IMR-90 (cell line): ENCODE results near the gene TCEA2. TPM values are rescaled to one million over a fixed set of nuclear protein-coding genes. Genes with fewer than 3 reads are reported as not detected.

Experiments used
- ATAC-seq: fragments of 200-7000 bp; cut with Tn5 transposase; 2 replicates; pipeline ENCODE4 v1.9.1; 2020; ENCODE audit warnings: low read depth, mild to moderate bottlenecking, moderate library complexity
- BruUV-seq: library from RNA; stranded (reverse); fragments of 400-500 nt; replicated peaks from 2 replicates; lab custom pipeline; 2021; lab: Mats Ljungman, UMichigan
- CTCF ChIA-PET: fragments of 300-600 bp; formaldehyde crosslinking; extraction: SDS; loops from one replicate; lab custom pipeline; 2021; ENCODE audit warnings: antibody characterized with exemption; lab: Yijun Ruan, JAX
- POLR2A ChIA-PET: fragments of 300-600 bp; sonication (Branson Sonifier 250); formaldehyde crosslinking; loops from one replicate; lab custom pipeline; 2022; ENCODE audit warnings: antibody characterized with exemption; ENCODE audit not compliant: unreplicated experiment; lab: Charles Lee
- DNase-seq: peaks from one replicate; pipeline ENCODE4 v3.0.0; 2013
- H2AFZ ChIP-seq: replicated peaks from 2 replicates; pipeline ENCODE3; 2013; ENCODE audit warnings: low read length, mild to moderate bottlenecking; ENCODE audit not compliant: poor library complexity
- H2AK5ac ChIP-seq: 2 replicates; pipeline ENCODE4 v1.6.1; 2013; ENCODE audit warnings: low read depth, low read length, inconsistent platforms
- H2AK9ac ChIP-seq: replicated peaks from 2 replicates; pipeline ENCODE3; 2013; ENCODE audit warnings: mild to moderate bottlenecking, low read depth, low read length, moderate library complexity; ENCODE audit not compliant: poor library complexity
- H2BK120ac ChIP-seq: 2 replicates; pipeline ENCODE4 v1.6.1; 2013; ENCODE audit warnings: low read depth, low read length, inconsistent platforms
- H2BK15ac ChIP-seq: 3 replicates; pipeline ENCODE4 v1.6.1; 2013; ENCODE audit warnings: low read depth, low read length, inconsistent platforms
- H2BK20ac ChIP-seq: 2 replicates; pipeline ENCODE4 v1.6.1; 2013; ENCODE audit warnings: low read depth, mild to moderate bottlenecking, inconsistent platforms, low read length, moderate library complexity
- H2BK5ac ChIP-seq: 2 replicates; pipeline ENCODE4 v1.6.1; 2013; ENCODE audit warnings: mild to moderate bottlenecking, low read depth, low read length, inconsistent platforms; ENCODE audit not compliant: poor library complexity, severe bottlenecking
- H3K14ac ChIP-seq: replicated peaks from 2 replicates; pipeline ENCODE4 v1.6.1; 2013; ENCODE audit warnings: low read depth, low read length, inconsistent platforms
- H3K18ac ChIP-seq: 2 replicates; pipeline ENCODE4 v1.6.1; 2013; ENCODE audit warnings: low read depth, low read length, control low read depth
- H3K23ac ChIP-seq: 2 replicates; pipeline ENCODE4 v1.6.1; 2013; ENCODE audit warnings: low read depth, low read length, inconsistent platforms
- H3K27ac ChIP-seq: 2 replicates; pipeline ENCODE4 v1.5.1; 2013; ENCODE audit warnings: mild to moderate bottlenecking, control low read depth, low read length; ENCODE audit not compliant: insufficient read depth
- H3K27me3 ChIP-seq: 2 replicates; pipeline ENCODE4 v1.6.1; 2013; ENCODE audit warnings: low read length; ENCODE audit not compliant: control insufficient read depth, insufficient read depth
- H3K36me3 ChIP-seq: 2 replicates; pipeline ENCODE4 v1.6.1; 2013; ENCODE audit warnings: low read length, mixed read lengths; ENCODE audit not compliant: control insufficient read depth, insufficient read depth
- H3K4ac ChIP-seq: 2 replicates; pipeline ENCODE4 v1.6.1; 2013; ENCODE audit warnings: low read depth, low read length, inconsistent platforms
- H3K4me1 ChIP-seq: 2 replicates; pipeline ENCODE4 v1.6.1; 2013; ENCODE audit warnings: low read length, mixed read lengths; ENCODE audit not compliant: control insufficient read depth, insufficient read depth
- H3K4me2 ChIP-seq: 2 replicates; pipeline ENCODE4 v1.6.1; 2013; ENCODE audit warnings: low read depth, mild to moderate bottlenecking, control low read depth, low read length, moderate library complexity
- H3K4me3 ChIP-seq: 2 replicates; pipeline ENCODE4 v1.5.1; 2013; ENCODE audit warnings: low read depth, mild to moderate bottlenecking, control low read depth, low read length, moderate library complexity; ENCODE audit not compliant: insufficient read depth
- H3K56ac ChIP-seq: 2 replicates; pipeline ENCODE4 v1.6.1; 2013; ENCODE audit warnings: low read length, inconsistent platforms; ENCODE audit not compliant: insufficient read depth; ENCODE audit errors: extremely low read depth
- H3K79me1 ChIP-seq, 2 experiments: 2 replicates each; pipeline ENCODE4 v1.6.1; 2013; ENCODE audit warnings: low read length in 2 of 2, inconsistent platforms in 1 of 2, low read depth in 1 of 2
- H3K9ac ChIP-seq: 2 replicates; pipeline ENCODE4 v1.6.1; 2013; ENCODE audit warnings: low read depth, low read length, control low read depth
- H3K9me1 ChIP-seq: 2 replicates; pipeline ENCODE4 v1.6.1; 2013; ENCODE audit warnings: low read length, inconsistent platforms; ENCODE audit not compliant: insufficient read depth
- H3K9me3 ChIP-seq: 2 replicates; pipeline ENCODE4 v1.6.1; 2013; ENCODE audit warnings: low read length; ENCODE audit not compliant: control insufficient read depth, insufficient read depth
- H4K20me1 ChIP-seq: 2 replicates; pipeline ENCODE4 v1.6.1; 2013; ENCODE audit warnings: low read length, inconsistent platforms; ENCODE audit not compliant: insufficient read depth
- H4K5ac ChIP-seq: 2 replicates; pipeline ENCODE4 v1.6.1; 2013; ENCODE audit warnings: mild to moderate bottlenecking, low read depth, low read length, control low read depth
- H4K8ac ChIP-seq, 2 experiments: 2 replicates each; pipeline ENCODE4 v1.6.1; 2013; ENCODE audit warnings: low read depth in 2 of 2, low read length in 2 of 2, control low read depth in 1 of 2, inconsistent platforms in 1 of 2
- H4K91ac ChIP-seq: 2 replicates; pipeline ENCODE4 v1.6.1; 2013; ENCODE audit warnings: low read depth, low read length, inconsistent platforms; ENCODE audit not compliant: insufficient read depth
- CEBPB ChIP-seq: IDR thresholded peaks from 2 replicates; pipeline ENCODE4 v1.6.1; 2012; ENCODE audit warnings: low read depth, low read length, improper control_type of control experiment
- MAFK ChIP-seq: IDR thresholded peaks from 2 replicates; pipeline ENCODE4 v1.6.1; 2012; ENCODE audit warnings: low read depth, low read length, improper control_type of control experiment
- WGBS, 2 experiments: methylation state at CpG; one replicate each; pipeline versions ENCODE4 v1.1.5 to v1.1.7; 2013; ENCODE audit warnings: missing lambda C conversion rate in 2 of 2; ENCODE audit not compliant: insufficient read length in 1 of 2; ENCODE audit errors: extremely low coverage in 2 of 2; 5-methylcytosine and 5-hydroxymethylcytosine counted together
- dilution Hi-C: fragments of 300-500 bp; cut with HindIII; formaldehyde crosslinking; loops from one replicate; pipeline ENCODE4 v1.14.3; 2018; ENCODE audit warnings: low sequenced_read_pairs; ENCODE audit not compliant: unreplicated experiment
- in situ Hi-C: fragments of 300-500 bp; cut with MboI; formaldehyde crosslinking; loops from 3 replicates; pipeline ENCODE4 v1.14.3; 2019; ENCODE audit warnings: low sequenced_read_pairs, inconsistent platforms, mixed read lengths
- intact Hi-C: fragments of 100-400 bp; cut with micrococcal nuclease; formaldehyde crosslinking; loops from 2 replicates; pipeline ENCODE4 v1.10.0; 2022
- polyA plus RNA-seq, 3 experiments: library from polyadenylated mRNA; depleted of rRNA; stranded (reverse); fragments of >200 nt; gene quantifications; 2 replicates each; pipeline ENCODE4 v1.2.3, GENCODE V29; 2012; ENCODE audit warnings: low replicate concordance in 1 of 3
- total RNA-seq: library from RNA; depleted of rRNA; stranded (reverse); fragments of >200 nt; gene quantifications from 2 replicates; pipeline ENCODE4 v1.2.3, GENCODE V29; 2012

TCEA2 gene
- total and polyA plus RNA-seq, 2 of the 4 experiments (the other 2 are of a cell fraction): 9.3 to 30.0 TPM

- no peaks in the 10 kb centered on the region; the same call in 1 of the 2 replicates for H4K20me1 ChIP-seq
- no peak overlapping the region for H2BK15ac ChIP-seq
- no peaks in the 10 kb centered on the region for H3K36me3 ChIP-seq
- ATAC-seq: peak; percentile 77
- no peak overlapping the region for H2BK20ac ChIP-seq
- H3K9me1 ChIP-seq: no peaks in the 10 kb centered on the region
- H3K4me2 ChIP-seq: no peak overlapping the region
- TF ChIP-seq MAFK (peak; percentile 55), CEBPB (no peak)
- H3K27ac ChIP-seq: no peak overlapping the region
- no peaks in the 10 kb centered on the region for H3K79me1 ChIP-seq
- CTCF ChIA-PET: no interaction called here
- no peak overlapping the region for H3K56ac ChIP-seq
- H3K4me3 ChIP-seq: no peak overlapping the region
- H3K23ac ChIP-seq: no peak overlapping the region
- dilution Hi-C loops (no loop called here), intact Hi-C loops (no loop called here), in situ Hi-C loops (no loop called here)
- H2AK5ac ChIP-seq: no peak overlapping the region
- H3K4me1 ChIP-seq: peaks cover 2% of the 10 kb centered on the region; the same call in 1 of the 2 replicates
- no peak overlapping the region for H2BK5ac ChIP-seq
- H3K9me3 ChIP-seq: no peaks in the 10 kb centered on the region
- no peak overlapping the region for H3K14ac ChIP-seq
- POLR2A ChIA-PET: no interaction called here
- no peak overlapping the region for H3K4ac ChIP-seq
- peaks cover 68% of the 10 kb centered on the region for H3K27me3 ChIP-seq
- no peak overlapping the region for H4K8ac ChIP-seq
- DNase-seq: peak; percentile 37
- peak overlapping the region; percentile 57 for H2AK9ac ChIP-seq
- H2BK120ac ChIP-seq: no peak overlapping the region
- H3K18ac ChIP-seq: no peak overlapping the region
- H2AFZ ChIP-seq: peak overlapping the region; percentile 40
- BruUV-seq: no TSS peak
- WGBS, 2 experiments: 75% methylated on average over 5 of the region's 14 CpGs; no CpG with 5 or more reads in 1 of the 2 experiments
- H4K5ac ChIP-seq: no peak overlapping the region
- no peak overlapping the region for H4K91ac ChIP-seq
- no peak overlapping the region for H3K9ac ChIP-seq
These were observed 18.3 kb upstream of the TCEA2 start for GRCh38 chr20:64044484-64045247.
